ENCODE results near the gene AKR1D1.

The AKR1D1 gene

GRCh38 chr7:138063400-138063799, 12.9 kb upstream of the AKR1D1 start:
- TF ChIP-seq, protein P1, sequence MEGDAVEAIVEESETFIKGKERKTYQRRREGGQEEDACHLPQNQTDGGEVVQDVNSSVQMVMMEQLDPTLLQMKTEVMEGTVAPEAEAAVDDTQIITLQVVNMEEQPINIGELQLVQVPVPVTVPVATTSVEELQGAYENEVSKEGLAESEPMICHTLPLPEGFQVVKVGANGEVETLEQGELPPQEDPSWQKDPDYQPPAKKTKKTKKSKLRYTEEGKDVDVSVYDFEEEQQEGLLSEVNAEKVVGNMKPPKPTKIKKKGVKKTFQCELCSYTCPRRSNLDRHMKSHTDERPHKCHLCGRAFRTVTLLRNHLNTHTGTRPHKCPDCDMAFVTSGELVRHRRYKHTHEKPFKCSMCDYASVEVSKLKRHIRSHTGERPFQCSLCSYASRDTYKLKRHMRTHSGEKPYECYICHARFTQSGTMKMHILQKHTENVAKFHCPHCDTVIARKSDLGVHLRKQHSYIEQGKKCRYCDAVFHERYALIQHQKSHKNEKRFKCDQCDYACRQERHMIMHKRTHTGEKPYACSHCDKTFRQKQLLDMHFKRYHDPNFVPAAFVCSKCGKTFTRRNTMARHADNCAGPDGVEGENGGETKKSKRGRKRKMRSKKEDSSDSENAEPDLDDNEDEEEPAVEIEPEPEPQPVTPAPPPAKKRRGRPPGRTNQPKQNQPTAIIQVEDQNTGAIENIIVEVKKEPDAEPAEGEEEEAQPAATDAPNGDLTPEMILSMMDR (IDR thresholded peaks at IDR 0.05; ENCODE audit: low read depth, low read length), result no peak
- no peak overlapping the region for H3K4me3 ChIP-seq (ENCODE audit: low read depth, low read length)

- TF ChIP-seq, protein P1 (IDR thresholded peaks at IDR 0.05; ENCODE audit: low read depth, low read length), result no peak
Observed at GRCh38 chr7:138064856-138065357, 11.4 kb upstream of the AKR1D1 start.

GRCh38 chr7:138065827-138066226, 10.4 kb upstream of the AKR1D1 start:
- TF ChIP-seq, protein P1 (IDR thresholded peaks at IDR 0.05; ENCODE audit: low read depth, low read length), result no peak
- no peak overlapping the region for H3K4me3 ChIP-seq (ENCODE audit: low read depth, low read length)

More at GRCh38 chr7:138064856-138065357, 11.4 kb upstream of the AKR1D1 start:
- no peak overlapping the region for H3K4me3 ChIP-seq (ENCODE audit: low read depth, low read length)

DNA sequence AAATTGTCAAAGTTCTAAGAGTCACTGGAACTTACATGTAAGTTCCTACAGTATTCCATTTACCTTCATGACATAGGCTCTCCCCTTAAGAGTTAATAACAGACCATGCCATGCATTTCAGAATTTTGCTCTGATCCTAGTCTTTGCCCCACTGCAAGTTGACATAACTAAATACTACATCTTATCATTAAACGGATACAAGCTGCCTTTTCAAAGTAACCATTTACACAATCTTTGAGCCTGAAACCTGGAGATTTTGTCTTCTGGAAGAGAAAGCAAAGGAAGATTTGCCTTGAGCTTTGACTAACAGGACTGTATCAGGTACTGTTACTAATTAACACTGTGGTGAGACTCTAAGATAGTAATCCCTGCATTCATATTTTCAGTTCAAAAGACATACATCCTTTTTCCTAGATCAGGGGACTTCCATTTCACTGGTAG, 9.3 kb upstream of the AKR1D1 start:
- TF ChIP-seq, protein P1 (IDR thresholded peaks at IDR 0.05; ENCODE audit: low read depth, low read length), result no peak

DNA sequence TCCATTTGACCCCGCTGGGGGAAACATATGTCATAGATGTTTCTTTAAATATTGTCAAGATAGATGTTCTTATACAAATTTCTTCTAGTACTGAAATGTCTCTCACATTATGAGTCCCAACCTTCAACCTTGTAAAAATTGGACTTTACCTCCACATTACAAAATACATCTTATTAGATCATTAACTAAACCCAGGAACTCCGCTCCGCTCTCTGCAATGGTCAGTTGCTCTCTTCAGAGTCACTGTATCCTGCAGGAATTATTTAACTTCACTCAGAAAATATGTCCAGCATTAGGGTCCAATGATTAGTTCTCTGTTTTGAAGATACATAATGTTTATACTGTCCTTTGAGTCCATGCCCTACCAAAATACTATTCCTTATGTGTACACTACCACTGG, 8.5 kb upstream of the AKR1D1 start:
- H3K4me3 ChIP-seq (ENCODE audit: low read depth, low read length), result no peak overlapping the region
- TF ChIP-seq, protein P1 (IDR thresholded peaks at IDR 0.05; ENCODE audit: low read depth, low read length), result no peak

More for the DNA sequence above, 9.3 kb upstream of the AKR1D1 start:
- H3K4me3 ChIP-seq (ENCODE audit: low read depth, low read length), result no peak overlapping the region

DNA sequence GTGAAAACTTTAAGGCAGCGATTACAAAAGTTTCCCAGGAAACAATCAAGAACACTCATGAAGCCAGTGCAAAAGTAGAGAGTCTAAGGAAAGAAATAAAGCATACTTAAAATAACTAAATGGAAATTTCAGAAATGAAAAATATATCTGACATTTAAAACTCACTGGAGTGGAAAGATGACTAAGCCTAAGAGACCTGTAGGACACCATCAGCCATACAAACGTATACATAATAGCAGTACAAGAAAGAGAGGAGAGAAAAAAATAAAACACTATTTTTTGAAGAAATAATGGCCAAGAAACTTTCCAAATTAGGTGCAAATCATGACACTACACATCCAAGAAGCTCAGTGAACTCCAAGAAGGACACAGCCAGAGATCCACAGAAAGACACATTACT, 5.4 kb upstream of the AKR1D1 start:
- TF ChIP-seq, protein P1 (IDR thresholded peaks at IDR 0.05; ENCODE audit: low read depth, low read length), result no peak

GRCh38 chr7:138072726-138073125, 3.5 kb upstream of the AKR1D1 start:
- TF ChIP-seq, protein P1 (IDR thresholded peaks at IDR 0.05; ENCODE audit: low read depth, low read length), result no peak
- H3K4me3 ChIP-seq (ENCODE audit: low read depth, low read length), result no peak overlapping the region

More for the DNA sequence above, 5.4 kb upstream of the AKR1D1 start:
- no peak overlapping the region for H3K4me3 ChIP-seq (ENCODE audit: low read depth, low read length)

All from WI38 (cell line).